ENCODE results near the gene PDZD4. TPM values are rescaled to one million over a fixed set of nuclear protein-coding genes. Genes with fewer than 3 reads are reported as not detected.

The PDZD4 gene
- total and polyA plus RNA-seq, 9 of the 15 experiments (the other 6 are each of a cell fraction or from before 2014, with no cell fraction given): 0.05 to 0.38 (median 0.07) TPM; not detected in 5

DNA sequence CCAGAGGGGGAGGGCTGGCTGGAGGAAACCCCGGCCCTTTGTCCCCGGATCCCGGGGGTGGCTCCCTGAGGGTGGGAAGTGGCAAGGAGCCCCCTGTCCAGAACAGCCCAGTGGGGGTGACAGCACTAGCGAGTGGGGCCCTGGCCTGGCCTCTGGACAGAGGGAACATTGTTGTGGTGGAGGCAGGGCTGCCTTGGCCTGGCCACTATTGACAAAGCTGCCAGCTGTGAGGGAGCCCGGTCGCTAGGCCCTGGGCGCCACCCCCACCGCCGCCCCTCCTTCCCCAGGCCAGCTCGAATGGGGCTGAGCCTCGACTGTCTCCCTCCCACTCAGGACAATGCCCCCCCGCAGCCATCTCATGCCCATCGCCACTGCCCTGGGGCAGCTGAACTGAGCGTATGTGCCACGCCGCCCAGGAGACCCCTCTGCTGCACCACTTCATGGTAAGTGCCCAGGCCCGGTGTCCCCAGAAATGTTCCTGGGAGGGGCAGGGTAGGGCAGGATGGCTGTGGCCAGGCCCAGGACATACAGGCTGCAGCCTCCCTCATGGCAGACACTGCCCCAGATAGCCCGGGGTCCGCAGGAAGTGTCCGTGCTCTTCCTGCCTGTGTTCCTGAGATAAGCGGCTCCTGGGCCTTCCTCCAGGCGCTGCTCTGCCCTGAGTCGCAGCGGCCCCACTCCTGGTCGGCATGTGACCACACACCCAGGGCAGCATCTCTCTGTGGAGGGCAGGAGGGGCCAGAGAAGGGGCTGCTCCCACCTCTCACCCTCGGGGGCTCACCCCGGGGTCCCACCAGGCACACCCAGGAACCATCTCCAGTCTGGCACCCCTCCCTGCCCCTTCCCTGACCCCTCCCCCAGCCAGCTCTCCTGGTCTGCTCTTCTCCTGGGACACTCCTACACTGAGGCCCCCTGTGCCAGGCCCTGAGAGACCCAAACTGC, 64.9 kb downstream of the PDZD4 start (continued):
- TF ChIP-seq, protein P1, sequence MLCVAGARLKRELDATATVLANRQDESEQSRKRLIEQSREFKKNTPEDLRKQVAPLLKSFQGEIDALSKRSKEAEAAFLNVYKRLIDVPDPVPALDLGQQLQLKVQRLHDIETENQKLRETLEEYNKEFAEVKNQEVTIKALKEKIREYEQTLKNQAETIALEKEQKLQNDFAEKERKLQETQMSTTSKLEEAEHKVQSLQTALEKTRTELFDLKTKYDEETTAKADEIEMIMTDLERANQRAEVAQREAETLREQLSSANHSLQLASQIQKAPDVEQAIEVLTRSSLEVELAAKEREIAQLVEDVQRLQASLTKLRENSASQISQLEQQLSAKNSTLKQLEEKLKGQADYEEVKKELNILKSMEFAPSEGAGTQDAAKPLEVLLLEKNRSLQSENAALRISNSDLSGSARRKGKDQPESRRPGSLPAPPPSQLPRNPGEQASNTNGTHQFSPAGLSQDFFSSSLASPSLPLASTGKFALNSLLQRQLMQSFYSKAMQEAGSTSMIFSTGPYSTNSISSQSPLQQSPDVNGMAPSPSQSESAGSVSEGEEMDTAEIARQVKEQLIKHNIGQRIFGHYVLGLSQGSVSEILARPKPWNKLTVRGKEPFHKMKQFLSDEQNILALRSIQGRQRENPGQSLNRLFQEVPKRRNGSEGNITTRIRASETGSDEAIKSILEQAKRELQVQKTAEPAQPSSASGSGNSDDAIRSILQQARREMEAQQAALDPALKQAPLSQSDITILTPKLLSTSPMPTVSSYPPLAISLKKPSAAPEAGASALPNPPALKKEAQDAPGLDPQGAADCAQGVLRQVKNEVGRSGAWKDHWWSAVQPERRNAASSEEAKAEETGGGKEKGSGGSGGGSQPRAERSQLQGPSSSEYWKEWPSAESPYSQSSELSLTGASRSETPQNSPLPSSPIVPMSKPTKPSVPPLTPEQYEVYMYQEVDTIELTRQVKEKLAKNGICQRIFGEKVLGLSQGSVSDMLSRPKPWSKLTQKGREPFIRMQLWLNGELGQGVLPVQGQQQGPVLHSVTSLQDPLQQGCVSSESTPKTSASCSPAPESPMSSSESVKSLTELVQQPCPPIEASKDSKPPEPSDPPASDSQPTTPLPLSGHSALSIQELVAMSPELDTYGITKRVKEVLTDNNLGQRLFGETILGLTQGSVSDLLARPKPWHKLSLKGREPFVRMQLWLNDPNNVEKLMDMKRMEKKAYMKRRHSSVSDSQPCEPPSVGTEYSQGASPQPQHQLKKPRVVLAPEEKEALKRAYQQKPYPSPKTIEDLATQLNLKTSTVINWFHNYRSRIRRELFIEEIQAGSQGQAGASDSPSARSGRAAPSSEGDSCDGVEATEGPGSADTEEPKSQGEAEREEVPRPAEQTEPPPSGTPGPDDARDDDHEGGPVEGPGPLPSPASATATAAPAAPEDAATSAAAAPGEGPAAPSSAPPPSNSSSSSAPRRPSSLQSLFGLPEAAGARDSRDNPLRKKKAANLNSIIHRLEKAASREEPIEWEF (CRISPR knock-in tag; IDR thresholded peaks at IDR 0.05): peak; percentile 79; the same call in 1 of the 2 replicates
- TF ChIP-seq ZFP30 (CRISPR knock-in tag; IDR thresholded peaks at IDR 0.05; ENCODE audit: borderline replicate concordance): no peak
- TF ChIP-seq ZNF347 (CRISPR knock-in tag; IDR thresholded peaks at IDR 0.05; ENCODE audit: low read depth): no peak
- TF ChIP-seq ZNF668 (CRISPR knock-in tag; IDR thresholded peaks at IDR 0.05): no peak; the same call in 1 of the 2 replicates
- TF ChIP-seq ZNF583 (CRISPR knock-in tag; IDR thresholded peaks at IDR 0.05): 0 out of 2 replicates have a peak, but pooled peaks have one; percentile 35
- no peak for TF ChIP-seq CREBBP (IDR thresholded peaks at IDR 0.05; ENCODE audit: low read depth, low read length)
- TF ChIP-seq, protein P2, sequence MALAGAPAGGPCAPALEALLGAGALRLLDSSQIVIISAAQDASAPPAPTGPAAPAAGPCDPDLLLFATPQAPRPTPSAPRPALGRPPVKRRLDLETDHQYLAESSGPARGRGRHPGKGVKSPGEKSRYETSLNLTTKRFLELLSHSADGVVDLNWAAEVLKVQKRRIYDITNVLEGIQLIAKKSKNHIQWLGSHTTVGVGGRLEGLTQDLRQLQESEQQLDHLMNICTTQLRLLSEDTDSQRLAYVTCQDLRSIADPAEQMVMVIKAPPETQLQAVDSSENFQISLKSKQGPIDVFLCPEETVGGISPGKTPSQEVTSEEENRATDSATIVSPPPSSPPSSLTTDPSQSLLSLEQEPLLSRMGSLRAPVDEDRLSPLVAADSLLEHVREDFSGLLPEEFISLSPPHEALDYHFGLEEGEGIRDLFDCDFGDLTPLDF (CRISPR knock-in tag; IDR thresholded peaks at IDR 0.05): no peak
- TF ChIP-seq ZNF695 (CRISPR knock-in tag; IDR thresholded peaks at IDR 0.05): no peak
- TF ChIP-seq ZNF384 (IDR thresholded peaks at IDR 0.05; ENCODE audit: low read depth, low read length): no peak
- TF ChIP-seq CSDE1 (IDR thresholded peaks at IDR 0.05): no peak
- no peak for TF ChIP-seq MCM7 (IDR thresholded peaks at IDR 0.05)
- TF ChIP-seq LARP7 (IDR thresholded peaks at IDR 0.05): no peak
- no peak for TF ChIP-seq POLR2AphosphoS2 (IDR thresholded peaks at IDR 0.05; ENCODE audit: low read length)
- TF ChIP-seq, protein P3, sequence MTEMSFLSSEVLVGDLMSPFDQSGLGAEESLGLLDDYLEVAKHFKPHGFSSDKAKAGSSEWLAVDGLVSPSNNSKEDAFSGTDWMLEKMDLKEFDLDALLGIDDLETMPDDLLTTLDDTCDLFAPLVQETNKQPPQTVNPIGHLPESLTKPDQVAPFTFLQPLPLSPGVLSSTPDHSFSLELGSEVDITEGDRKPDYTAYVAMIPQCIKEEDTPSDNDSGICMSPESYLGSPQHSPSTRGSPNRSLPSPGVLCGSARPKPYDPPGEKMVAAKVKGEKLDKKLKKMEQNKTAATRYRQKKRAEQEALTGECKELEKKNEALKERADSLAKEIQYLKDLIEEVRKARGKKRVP (CRISPR knock-in tag; IDR thresholded peaks at IDR 0.05): no peak
- no peak for TF ChIP-seq RFX5 (IDR thresholded peaks at IDR 0.05; ENCODE audit: low read depth, low read length)
- TF ChIP-seq, protein P4, sequence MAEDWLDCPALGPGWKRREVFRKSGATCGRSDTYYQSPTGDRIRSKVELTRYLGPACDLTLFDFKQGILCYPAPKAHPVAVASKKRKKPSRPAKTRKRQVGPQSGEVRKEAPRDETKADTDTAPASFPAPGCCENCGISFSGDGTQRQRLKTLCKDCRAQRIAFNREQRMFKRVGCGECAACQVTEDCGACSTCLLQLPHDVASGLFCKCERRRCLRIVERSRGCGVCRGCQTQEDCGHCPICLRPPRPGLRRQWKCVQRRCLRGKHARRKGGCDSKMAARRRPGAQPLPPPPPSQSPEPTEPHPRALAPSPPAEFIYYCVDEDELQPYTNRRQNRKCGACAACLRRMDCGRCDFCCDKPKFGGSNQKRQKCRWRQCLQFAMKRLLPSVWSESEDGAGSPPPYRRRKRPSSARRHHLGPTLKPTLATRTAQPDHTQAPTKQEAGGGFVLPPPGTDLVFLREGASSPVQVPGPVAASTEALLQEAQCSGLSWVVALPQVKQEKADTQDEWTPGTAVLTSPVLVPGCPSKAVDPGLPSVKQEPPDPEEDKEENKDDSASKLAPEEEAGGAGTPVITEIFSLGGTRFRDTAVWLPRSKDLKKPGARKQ (CRISPR knock-in tag; IDR thresholded peaks at IDR 0.05): no peak
- TF ChIP-seq, protein P5, sequence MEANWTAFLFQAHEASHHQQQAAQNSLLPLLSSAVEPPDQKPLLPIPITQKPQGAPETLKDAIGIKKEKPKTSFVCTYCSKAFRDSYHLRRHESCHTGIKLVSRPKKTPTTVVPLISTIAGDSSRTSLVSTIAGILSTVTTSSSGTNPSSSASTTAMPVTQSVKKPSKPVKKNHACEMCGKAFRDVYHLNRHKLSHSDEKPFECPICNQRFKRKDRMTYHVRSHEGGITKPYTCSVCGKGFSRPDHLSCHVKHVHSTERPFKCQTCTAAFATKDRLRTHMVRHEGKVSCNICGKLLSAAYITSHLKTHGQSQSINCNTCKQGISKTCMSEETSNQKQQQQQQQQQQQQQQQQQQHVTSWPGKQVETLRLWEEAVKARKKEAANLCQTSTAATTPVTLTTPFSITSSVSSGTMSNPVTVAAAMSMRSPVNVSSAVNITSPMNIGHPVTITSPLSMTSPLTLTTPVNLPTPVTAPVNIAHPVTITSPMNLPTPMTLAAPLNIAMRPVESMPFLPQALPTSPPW (CRISPR knock-in tag; IDR thresholded peaks at IDR 0.05): peak; percentile 39

Measured in K562 (cell line).